Liver (tissue), 3 donors: ENCODE measurements around the gene PEX11G.

Source experiments
- ATF3 ChIP-seq: IDR thresholded peaks from 2 replicates; pipeline ENCODE4 v1.6.1; 2016; ENCODE audit warnings: antibody characterized with exemption
- CTCF ChIP-seq: fragments of 150-350 bp; IDR thresholded peaks from 2 replicates; pipeline ENCODE4 v1.5.1; 2017; ENCODE audit warnings: improper control_type of control experiment, low read depth, low read length; ENCODE audit not compliant: missing input control
- EGR1 ChIP-seq, 2 donors: IDR thresholded peaks; 2 replicates each; pipeline ENCODE4 v1.6.1; 2016 to 2018; ENCODE audit warnings: antibody characterized with exemption in 2 of 2, low read depth in 2 of 2
- FOXA1 ChIP-seq: IDR thresholded peaks from 2 replicates; pipeline ENCODE4 v1.6.1; 2016; ENCODE audit warnings: antibody characterized with exemption
- SP1 ChIP-seq: IDR thresholded peaks from 2 replicates; pipeline ENCODE4 v1.6.1; 2018; ENCODE audit warnings: antibody characterized with exemption, mild to moderate bottlenecking
- YY1 ChIP-seq: IDR thresholded peaks from 2 replicates; pipeline ENCODE4 v1.6.1; 2016; ENCODE audit warnings: antibody characterized with exemption, mild to moderate bottlenecking
- ZBTB33 ChIP-seq: IDR thresholded peaks from 2 replicates; pipeline ENCODE4 v1.6.1; 2016; ENCODE audit warnings: antibody characterized with exemption
- donor health status: healthy.
- donor health status: healthy.

- no peak for TF ChIP-seq CTCF
- no peak for TF ChIP-seq FOXA1
- no peak for TF ChIP-seq YY1
- no peak for TF ChIP-seq EGR1 (IDR thresholded peaks at IDR 0.05; ENCODE audit: low read depth in 2 of 2)
- no peak for TF ChIP-seq SP1
- no peak for TF ChIP-seq ATF3
- TF ChIP-seq ZBTB33 = no peak
These were observed 53.2 kb downstream of the PEX11G start for GRCh38 chr19:7435586-7435985.
